H1 (cell line): ENCODE data around the gene DTX4.

Experiments
- CHD1 ChIP-seq: IDR thresholded peaks from 2 replicates; pipeline ENCODE4 v1.6.1; 2012; ENCODE audit warnings: low read depth, low read length, improper control_type of control experiment
- EZH2 ChIP-seq: fragments of 200-600 bp; sonication (generic); IDR thresholded peaks from 2 replicates; pipeline ENCODE4 v1.7.1; 2012; ENCODE audit warnings: low read depth, mild to moderate bottlenecking, moderate library complexity, low read length, inconsistent platforms; ENCODE audit not compliant: severe bottlenecking
- HDAC6 ChIP-seq: IDR thresholded peaks from one replicate; pipeline ENCODE4 v1.7.1; 2012; ENCODE audit warnings: low read depth, mild to moderate bottlenecking, inconsistent platforms, low read length, moderate library complexity
- POLR2AphosphoS5 ChIP-seq: IDR thresholded peaks from 2 replicates; pipeline ENCODE4 v1.6.1; 2011; ENCODE audit warnings: low read depth, low read length
- TAF1 ChIP-seq: IDR thresholded peaks from 2 replicates; pipeline ENCODE4 v1.6.1; 2011; ENCODE audit warnings: mild to moderate bottlenecking, low read depth, low read length
- TF ChIP-seq, protein P1 (sequence below): IDR thresholded peaks from 2 replicates; pipeline ENCODE4 v1.6.1; 2011; ENCODE audit warnings: low read depth, mild to moderate bottlenecking, low read length; ENCODE audit not compliant: insufficient read depth
- TF ChIP-seq, protein P2 (sequence below), 3 experiments: IDR thresholded peaks; 1 replicate in 2 of 3; 2 replicates in 1 of 3; pipeline versions ENCODE4 v1.5.1 to v1.6.1; 2011; ENCODE audit warnings: low read length in 3 of 3, mild to moderate bottlenecking in 3 of 3, inconsistent platforms in 2 of 3, low read depth in 1 of 3, moderate library complexity in 1 of 3; ENCODE audit not compliant: insufficient read depth in 1 of 3; ENCODE audit errors: control extremely low read depth in 1 of 3
- TF ChIP-seq, protein P3 (sequence below): fragments of 300-600 bp; sonication (generic); IDR thresholded peaks from 2 replicates; pipeline ENCODE4 v1.7.1; 2012; ENCODE audit warnings: low read length, moderate library complexity, mild to moderate bottlenecking, inconsistent platforms; ENCODE audit not compliant: insufficient replicate concordance

DNA sequence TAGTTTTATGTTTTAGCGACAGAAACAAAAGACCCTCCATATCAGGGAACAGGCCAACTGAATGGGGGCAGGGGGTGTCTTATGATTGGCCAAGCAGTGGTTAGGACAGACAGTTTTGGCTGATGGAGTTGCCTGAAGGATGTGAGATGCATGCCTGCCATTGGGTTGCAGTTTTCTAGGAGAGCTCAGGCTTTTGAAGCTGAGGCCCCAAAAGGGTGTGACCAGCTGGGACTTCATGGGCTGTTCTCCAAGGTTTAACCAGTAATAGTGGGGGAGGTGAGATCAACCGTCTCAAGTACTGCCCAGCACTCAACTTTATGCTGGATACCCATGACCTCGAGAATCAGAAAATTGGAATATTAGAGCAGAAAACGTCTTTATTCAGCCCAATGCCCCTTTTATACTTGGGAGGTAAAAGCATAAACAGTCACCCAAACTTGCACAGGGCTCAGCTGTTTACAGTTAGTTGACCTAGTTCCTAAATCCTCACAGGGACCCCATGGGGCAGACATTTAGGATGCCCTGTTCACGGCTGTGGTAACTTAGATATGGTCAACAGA is 13.5 kb downstream of the DTX4 start:
- TF ChIP-seq TAF1 = no peak
- TF ChIP-seq, protein P1, sequence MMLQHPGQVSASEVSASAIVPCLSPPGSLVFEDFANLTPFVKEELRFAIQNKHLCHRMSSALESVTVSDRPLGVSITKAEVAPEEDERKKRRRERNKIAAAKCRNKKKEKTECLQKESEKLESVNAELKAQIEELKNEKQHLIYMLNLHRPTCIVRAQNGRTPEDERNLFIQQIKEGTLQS = no peak
- no peak for TF ChIP-seq CHD1
- TF ChIP-seq, protein P2, sequence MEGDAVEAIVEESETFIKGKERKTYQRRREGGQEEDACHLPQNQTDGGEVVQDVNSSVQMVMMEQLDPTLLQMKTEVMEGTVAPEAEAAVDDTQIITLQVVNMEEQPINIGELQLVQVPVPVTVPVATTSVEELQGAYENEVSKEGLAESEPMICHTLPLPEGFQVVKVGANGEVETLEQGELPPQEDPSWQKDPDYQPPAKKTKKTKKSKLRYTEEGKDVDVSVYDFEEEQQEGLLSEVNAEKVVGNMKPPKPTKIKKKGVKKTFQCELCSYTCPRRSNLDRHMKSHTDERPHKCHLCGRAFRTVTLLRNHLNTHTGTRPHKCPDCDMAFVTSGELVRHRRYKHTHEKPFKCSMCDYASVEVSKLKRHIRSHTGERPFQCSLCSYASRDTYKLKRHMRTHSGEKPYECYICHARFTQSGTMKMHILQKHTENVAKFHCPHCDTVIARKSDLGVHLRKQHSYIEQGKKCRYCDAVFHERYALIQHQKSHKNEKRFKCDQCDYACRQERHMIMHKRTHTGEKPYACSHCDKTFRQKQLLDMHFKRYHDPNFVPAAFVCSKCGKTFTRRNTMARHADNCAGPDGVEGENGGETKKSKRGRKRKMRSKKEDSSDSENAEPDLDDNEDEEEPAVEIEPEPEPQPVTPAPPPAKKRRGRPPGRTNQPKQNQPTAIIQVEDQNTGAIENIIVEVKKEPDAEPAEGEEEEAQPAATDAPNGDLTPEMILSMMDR (IDR thresholded peaks at IDR 0.05; ENCODE audit: control extremely low read depth in 1 of 3, insufficient read depth in 1 of 3, low read depth in 1 of 3, low read length in 3 of 3) = no peak
- no peak for TF ChIP-seq EZH2
- no peak for TF ChIP-seq POLR2AphosphoS5
- TF ChIP-seq, protein P3, sequence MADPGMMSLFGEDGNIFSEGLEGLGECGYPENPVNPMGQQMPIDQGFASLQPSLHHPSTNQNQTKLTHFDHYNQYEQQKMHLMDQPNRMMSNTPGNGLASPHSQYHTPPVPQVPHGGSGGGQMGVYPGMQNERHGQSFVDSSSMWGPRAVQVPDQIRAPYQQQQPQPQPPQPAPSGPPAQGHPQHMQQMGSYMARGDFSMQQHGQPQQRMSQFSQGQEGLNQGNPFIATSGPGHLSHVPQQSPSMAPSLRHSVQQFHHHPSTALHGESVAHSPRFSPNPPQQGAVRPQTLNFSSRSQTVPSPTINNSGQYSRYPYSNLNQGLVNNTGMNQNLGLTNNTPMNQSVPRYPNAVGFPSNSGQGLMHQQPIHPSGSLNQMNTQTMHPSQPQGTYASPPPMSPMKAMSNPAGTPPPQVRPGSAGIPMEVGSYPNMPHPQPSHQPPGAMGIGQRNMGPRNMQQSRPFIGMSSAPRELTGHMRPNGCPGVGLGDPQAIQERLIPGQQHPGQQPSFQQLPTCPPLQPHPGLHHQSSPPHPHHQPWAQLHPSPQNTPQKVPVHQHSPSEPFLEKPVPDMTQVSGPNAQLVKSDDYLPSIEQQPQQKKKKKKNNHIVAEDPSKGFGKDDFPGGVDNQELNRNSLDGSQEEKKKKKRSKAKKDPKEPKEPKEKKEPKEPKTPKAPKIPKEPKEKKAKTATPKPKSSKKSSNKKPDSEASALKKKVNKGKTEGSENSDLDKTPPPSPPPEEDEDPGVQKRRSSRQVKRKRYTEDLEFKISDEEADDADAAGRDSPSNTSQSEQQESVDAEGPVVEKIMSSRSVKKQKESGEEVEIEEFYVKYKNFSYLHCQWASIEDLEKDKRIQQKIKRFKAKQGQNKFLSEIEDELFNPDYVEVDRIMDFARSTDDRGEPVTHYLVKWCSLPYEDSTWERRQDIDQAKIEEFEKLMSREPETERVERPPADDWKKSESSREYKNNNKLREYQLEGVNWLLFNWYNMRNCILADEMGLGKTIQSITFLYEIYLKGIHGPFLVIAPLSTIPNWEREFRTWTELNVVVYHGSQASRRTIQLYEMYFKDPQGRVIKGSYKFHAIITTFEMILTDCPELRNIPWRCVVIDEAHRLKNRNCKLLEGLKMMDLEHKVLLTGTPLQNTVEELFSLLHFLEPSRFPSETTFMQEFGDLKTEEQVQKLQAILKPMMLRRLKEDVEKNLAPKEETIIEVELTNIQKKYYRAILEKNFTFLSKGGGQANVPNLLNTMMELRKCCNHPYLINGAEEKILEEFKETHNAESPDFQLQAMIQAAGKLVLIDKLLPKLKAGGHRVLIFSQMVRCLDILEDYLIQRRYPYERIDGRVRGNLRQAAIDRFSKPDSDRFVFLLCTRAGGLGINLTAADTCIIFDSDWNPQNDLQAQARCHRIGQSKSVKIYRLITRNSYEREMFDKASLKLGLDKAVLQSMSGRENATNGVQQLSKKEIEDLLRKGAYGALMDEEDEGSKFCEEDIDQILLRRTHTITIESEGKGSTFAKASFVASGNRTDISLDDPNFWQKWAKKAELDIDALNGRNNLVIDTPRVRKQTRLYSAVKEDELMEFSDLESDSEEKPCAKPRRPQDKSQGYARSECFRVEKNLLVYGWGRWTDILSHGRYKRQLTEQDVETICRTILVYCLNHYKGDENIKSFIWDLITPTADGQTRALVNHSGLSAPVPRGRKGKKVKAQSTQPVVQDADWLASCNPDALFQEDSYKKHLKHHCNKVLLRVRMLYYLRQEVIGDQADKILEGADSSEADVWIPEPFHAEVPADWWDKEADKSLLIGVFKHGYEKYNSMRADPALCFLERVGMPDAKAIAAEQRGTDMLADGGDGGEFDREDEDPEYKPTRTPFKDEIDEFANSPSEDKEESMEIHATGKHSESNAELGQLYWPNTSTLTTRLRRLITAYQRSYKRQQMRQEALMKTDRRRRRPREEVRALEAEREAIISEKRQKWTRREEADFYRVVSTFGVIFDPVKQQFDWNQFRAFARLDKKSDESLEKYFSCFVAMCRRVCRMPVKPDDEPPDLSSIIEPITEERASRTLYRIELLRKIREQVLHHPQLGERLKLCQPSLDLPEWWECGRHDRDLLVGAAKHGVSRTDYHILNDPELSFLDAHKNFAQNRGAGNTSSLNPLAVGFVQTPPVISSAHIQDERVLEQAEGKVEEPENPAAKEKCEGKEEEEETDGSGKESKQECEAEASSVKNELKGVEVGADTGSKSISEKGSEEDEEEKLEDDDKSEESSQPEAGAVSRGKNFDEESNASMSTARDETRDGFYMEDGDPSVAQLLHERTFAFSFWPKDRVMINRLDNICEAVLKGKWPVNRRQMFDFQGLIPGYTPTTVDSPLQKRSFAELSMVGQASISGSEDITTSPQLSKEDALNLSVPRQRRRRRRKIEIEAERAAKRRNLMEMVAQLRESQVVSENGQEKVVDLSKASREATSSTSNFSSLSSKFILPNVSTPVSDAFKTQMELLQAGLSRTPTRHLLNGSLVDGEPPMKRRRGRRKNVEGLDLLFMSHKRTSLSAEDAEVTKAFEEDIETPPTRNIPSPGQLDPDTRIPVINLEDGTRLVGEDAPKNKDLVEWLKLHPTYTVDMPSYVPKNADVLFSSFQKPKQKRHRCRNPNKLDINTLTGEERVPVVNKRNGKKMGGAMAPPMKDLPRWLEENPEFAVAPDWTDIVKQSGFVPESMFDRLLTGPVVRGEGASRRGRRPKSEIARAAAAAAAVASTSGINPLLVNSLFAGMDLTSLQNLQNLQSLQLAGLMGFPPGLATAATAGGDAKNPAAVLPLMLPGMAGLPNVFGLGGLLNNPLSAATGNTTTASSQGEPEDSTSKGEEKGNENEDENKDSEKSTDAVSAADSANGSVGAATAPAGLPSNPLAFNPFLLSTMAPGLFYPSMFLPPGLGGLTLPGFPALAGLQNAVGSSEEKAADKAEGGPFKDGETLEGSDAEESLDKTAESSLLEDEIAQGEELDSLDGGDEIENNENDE = no peak
- TF ChIP-seq HDAC6 = no peak
